K562 (cell line): ENCODE data around the gene TUBB2A. TPM values are rescaled to one million over a fixed set of nuclear protein-coding genes. Genes with fewer than 3 reads are reported as not detected.

ENCODE experiments used
- CEBPB ChIP-seq: fragments of 450-650 bp; IDR thresholded peaks from 2 replicates; pipeline ENCODE4 v1.6.1; 2016; ENCODE audit warnings: missing genetic modification characterization, missing compliant biosample characterization
- DIDO1 ChIP-seq: fragments of 450-650 bp; IDR thresholded peaks from 2 replicates; pipeline ENCODE4 v1.6.1; 2016; ENCODE audit warnings: low read depth, missing biosample characterization, missing genetic modification characterization
- HMG20A ChIP-seq: fragments of 450-650 bp; formaldehyde crosslinking; conservative IDR thresholded peaks from 2 replicates; pipeline ENCODE4 v1.4.0; 2020; ENCODE audit warnings: mild to moderate bottlenecking, mixed read lengths
- HNRNPK ChIP-seq: fragments of 200-400 bp; formaldehyde crosslinking; IDR thresholded peaks from one replicate; pipeline ENCODE4 v1.6.1; 2018; ENCODE audit warnings: mild to moderate bottlenecking, low read depth, low read length; ENCODE audit not compliant: poor library complexity, severe bottlenecking
- MBD2 ChIP-seq: sonication (generic); IDR thresholded peaks from 2 replicates; pipeline ENCODE4 v1.6.1; 2016; ENCODE audit warnings: low read depth, borderline replicate concordance
- MEIS2 ChIP-seq: fragments of 450-650 bp; IDR thresholded peaks from 2 replicates; pipeline ENCODE4 v1.6.1; 2014; ENCODE audit warnings: mild to moderate bottlenecking; ENCODE audit not compliant: partially characterized antibody
- MXI1 ChIP-seq: IDR thresholded peaks from 2 replicates; pipeline ENCODE4 v1.6.1; 2011; ENCODE audit warnings: low read depth, mild to moderate bottlenecking, improper control_type of control experiment, low read length
- PHTF2 ChIP-seq: fragments of 250-450 bp; sonication (Bioruptor Pico); IDR thresholded peaks from 2 replicates; pipeline ENCODE4 v1.5.0; 2021; ENCODE audit warnings: mild to moderate bottlenecking
- PTBP1 ChIP-seq: fragments of 200-400 bp; formaldehyde crosslinking; IDR thresholded peaks from 2 replicates; pipeline ENCODE4 v1.6.1; 2017; ENCODE audit warnings: low read depth, low read length
- SMARCC2 ChIP-seq: fragments of 450-650 bp; IDR thresholded peaks from 2 replicates; pipeline ENCODE4 v1.6.1; 2017; ENCODE audit warnings: antibody characterized with exemption, moderate library complexity, mild to moderate bottlenecking, low read depth
- SNRNP70 ChIP-seq: fragments of 200-400 bp; formaldehyde crosslinking; optimal IDR thresholded peaks from 2 replicates; pipeline ENCODE3; 2017; ENCODE audit warnings: low read depth, low read length
- TBL1XR1 ChIP-seq, 2 experiments: IDR thresholded peaks; 2 replicates each; pipeline ENCODE4 v1.6.1; 2012; ENCODE audit warnings: improper control_type of control experiment in 2 of 2, low read length in 2 of 2, mild to moderate bottlenecking in 1 of 2
- ZBTB17 ChIP-seq: fragments of 450-650 bp; formaldehyde crosslinking; IDR thresholded peaks from 2 replicates; pipeline ENCODE4 v1.4.0; 2020; ENCODE audit warnings: mild to moderate bottlenecking
- ZNF124 ChIP-seq: sonication (generic); formaldehyde crosslinking; IDR thresholded peaks from 2 replicates; pipeline ENCODE4 v1.8.1; 2022; ENCODE audit warnings: missing genetic modification reagents
- ZNF134 ChIP-seq: fragments of 250-450 bp; sonication (Bioruptor Pico); conservative IDR thresholded peaks from 2 replicates; pipeline ENCODE4 v1.4.0; 2020
- ZNF384 ChIP-seq: IDR thresholded peaks from 2 replicates; pipeline ENCODE4 v1.6.1; 2012; ENCODE audit warnings: low read depth, low read length, improper control_type of control experiment
- polyA plus RNA-seq, 8 experiments: library from polyadenylated mRNA; depleted of rRNA in 4 of 8; stranded (reverse) in 5 of 8; unstranded in 3 of 8; fragments of >200 nt; fragmentation: Nextera tagmentation in 2 of 8; fragmentation: Illumina TruSeq in 1 of 8; extraction: Ambion mirVana in 2 of 8; extraction: Trizol in 1 of 8; gene quantifications; 2 replicates each; pipeline versions ENCODE4 v1.2.1 to v1.2.3, GENCODE V29; 2011 to 2014; ENCODE audit warnings: inconsistent platforms in 1 of 8, missing spikeins in 1 of 8
- total RNA-seq, 7 experiments: library from RNA; depleted of rRNA in 6 of 7; stranded (reverse); fragments of >200 nt in 6 of 7; fragmentation: Illumina TruSeq in 2 of 7; extraction: Trizol in 2 of 7; gene quantifications; 2 replicates each; pipeline versions ENCODE4 v1.2.1 to v1.2.3, GENCODE V29; 2011 to 2021; ENCODE audit warnings: low replicate concordance in 1 of 7
- TF ChIP-seq, protein P1 (sequence below): fragments of 250-450 bp; sonication (Bioruptor Pico); IDR thresholded peaks from 2 replicates; pipeline ENCODE4 v1.5.0; 2020; ENCODE audit warnings: mild to moderate bottlenecking
- TF ChIP-seq, protein P2 (sequence below), 2 experiments: fragments of 450-650 bp in 1 of 2; sonication (generic) in 1 of 2; formaldehyde crosslinking; conservative IDR thresholded peaks; 2 replicates each; pipeline versions ENCODE4 v1.4.0 to v1.8.1; 2020 to 2022; ENCODE audit warnings: mild to moderate bottlenecking in 1 of 2, missing genetic modification reagents in 1 of 2
- TF ChIP-seq, protein P3 (sequence below): IDR thresholded peaks from 3 replicates; pipeline ENCODE4 v1.6.1; 2011; ENCODE audit warnings: borderline replicate concordance, mild to moderate bottlenecking; ENCODE audit not compliant: insufficient read length, insufficient read depth
- TF ChIP-seq, protein P4 (sequence below): fragments of 450-650 bp; IDR thresholded peaks from 2 replicates; pipeline ENCODE4 v1.6.1; 2016; ENCODE audit warnings: missing biosample characterization, missing genetic modification characterization
- TF ChIP-seq, protein P5 (sequence below): fragments of 250-450 bp; sonication (Bioruptor Pico); IDR thresholded peaks from 2 replicates; pipeline ENCODE4 v1.4.0; 2020; ENCODE audit warnings: mild to moderate bottlenecking, moderate library complexity, borderline replicate concordance

TUBB2A gene
- total and polyA plus RNA-seq, 9 of the 15 experiments (the other 6 are each of a cell fraction or from before 2014, with no cell fraction given): 3.6 to 92.1 (median 45.6) TPM

DNA sequence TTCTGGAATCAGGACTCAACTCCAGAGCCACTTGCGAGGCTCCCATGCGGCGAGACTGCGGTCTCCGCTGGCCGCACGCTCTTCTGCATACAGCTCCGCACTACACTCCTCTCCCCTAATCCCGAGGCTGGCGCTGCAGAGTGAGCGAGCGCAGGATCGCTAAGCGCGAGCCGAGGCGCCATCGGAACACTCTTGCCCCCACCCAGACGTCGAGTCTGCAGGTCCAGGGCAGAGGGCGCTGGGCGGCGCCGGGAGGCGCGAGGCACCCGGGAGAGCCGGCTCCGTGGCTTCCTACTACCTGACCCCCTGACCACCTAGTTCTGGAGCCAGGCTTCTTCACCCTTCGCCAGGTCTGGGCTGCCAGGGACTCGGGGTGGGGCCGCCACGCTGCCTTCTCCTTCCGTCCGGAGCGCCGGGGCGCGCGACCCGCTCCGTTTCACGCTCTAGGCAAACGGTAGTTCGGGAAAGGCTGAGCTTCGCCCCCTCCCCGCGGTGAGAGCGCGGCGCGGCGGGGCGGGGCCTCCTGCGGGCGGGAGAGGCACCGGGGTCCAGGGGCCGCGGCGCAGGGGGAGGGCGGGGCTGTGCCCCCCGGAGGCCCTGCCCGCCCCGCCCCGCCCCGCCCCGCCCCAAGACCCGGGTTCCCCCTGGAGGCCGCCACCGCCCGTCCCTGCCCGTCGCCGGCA, 5.4 kb upstream of the TUBB2A start (continued):
- TF ChIP-seq, protein P1, sequence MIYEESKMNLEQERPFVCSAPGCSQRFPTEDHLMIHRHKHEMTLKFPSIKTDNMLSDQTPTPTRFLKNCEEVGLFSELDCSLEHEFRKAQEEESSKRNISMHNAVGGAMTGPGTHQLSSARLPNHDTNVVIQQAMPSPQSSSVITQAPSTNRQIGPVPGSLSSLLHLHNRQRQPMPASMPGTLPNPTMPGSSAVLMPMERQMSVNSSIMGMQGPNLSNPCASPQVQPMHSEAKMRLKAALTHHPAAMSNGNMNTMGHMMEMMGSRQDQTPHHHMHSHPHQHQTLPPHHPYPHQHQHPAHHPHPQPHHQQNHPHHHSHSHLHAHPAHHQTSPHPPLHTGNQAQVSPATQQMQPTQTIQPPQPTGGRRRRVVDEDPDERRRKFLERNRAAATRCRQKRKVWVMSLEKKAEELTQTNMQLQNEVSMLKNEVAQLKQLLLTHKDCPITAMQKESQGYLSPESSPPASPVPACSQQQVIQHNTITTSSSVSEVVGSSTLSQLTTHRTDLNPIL (CRISPR knock-in tag): no peak
- TF ChIP-seq MBD2 (no peak), DIDO1 (tag) (no peak), SMARCC2 (no peak), PTBP1 (no peak), HNRNPK (no peak), PHTF2 (CRISPR knock-in tag) (0 out of 2 replicates have a peak, but pooled peaks have one; percentile 23), MXI1 (no peak), SNRNP70 (no peak), CEBPB (tag) (no peak), TBL1XR1 (IDR thresholded peaks at IDR 0.05; ENCODE audit: low read length in 2 of 2) (no peak), HMG20A (CRISPR knock-in tag) (peak; percentile 71; the same call in 1 of the 2 replicates), ZNF384 (no peak), ZNF124 (CRISPR knock-in tag) (no peak), ZNF134 (CRISPR knock-in tag) (no peak), MEIS2 (no peak), ZBTB17 (peak; percentile 98)
- TF ChIP-seq, protein P2, sequence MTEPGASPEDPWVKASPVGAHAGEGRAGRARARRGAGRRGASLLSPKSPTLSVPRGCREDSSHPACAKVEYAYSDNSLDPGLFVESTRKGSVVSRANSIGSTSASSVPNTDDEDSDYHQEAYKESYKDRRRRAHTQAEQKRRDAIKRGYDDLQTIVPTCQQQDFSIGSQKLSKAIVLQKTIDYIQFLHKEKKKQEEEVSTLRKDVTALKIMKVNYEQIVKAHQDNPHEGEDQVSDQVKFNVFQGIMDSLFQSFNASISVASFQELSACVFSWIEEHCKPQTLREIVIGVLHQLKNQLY (CRISPR knock-in tag; conservative IDR thresholded peaks at IDR 0.05): 0 out of 4 replicates have a peak, but pooled peaks of 1 of the 2 experiments have one; percentile 26
- TF ChIP-seq, protein P3, sequence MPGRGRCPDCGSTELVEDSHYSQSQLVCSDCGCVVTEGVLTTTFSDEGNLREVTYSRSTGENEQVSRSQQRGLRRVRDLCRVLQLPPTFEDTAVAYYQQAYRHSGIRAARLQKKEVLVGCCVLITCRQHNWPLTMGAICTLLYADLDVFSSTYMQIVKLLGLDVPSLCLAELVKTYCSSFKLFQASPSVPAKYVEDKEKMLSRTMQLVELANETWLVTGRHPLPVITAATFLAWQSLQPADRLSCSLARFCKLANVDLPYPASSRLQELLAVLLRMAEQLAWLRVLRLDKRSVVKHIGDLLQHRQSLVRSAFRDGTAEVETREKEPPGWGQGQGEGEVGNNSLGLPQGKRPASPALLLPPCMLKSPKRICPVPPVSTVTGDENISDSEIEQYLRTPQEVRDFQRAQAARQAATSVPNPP: no peak
- TF ChIP-seq, protein P4, sequence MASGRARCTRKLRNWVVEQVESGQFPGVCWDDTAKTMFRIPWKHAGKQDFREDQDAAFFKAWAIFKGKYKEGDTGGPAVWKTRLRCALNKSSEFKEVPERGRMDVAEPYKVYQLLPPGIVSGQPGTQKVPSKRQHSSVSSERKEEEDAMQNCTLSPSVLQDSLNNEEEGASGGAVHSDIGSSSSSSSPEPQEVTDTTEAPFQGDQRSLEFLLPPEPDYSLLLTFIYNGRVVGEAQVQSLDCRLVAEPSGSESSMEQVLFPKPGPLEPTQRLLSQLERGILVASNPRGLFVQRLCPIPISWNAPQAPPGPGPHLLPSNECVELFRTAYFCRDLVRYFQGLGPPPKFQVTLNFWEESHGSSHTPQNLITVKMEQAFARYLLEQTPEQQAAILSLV (tag): no peak
- TF ChIP-seq, protein P5, sequence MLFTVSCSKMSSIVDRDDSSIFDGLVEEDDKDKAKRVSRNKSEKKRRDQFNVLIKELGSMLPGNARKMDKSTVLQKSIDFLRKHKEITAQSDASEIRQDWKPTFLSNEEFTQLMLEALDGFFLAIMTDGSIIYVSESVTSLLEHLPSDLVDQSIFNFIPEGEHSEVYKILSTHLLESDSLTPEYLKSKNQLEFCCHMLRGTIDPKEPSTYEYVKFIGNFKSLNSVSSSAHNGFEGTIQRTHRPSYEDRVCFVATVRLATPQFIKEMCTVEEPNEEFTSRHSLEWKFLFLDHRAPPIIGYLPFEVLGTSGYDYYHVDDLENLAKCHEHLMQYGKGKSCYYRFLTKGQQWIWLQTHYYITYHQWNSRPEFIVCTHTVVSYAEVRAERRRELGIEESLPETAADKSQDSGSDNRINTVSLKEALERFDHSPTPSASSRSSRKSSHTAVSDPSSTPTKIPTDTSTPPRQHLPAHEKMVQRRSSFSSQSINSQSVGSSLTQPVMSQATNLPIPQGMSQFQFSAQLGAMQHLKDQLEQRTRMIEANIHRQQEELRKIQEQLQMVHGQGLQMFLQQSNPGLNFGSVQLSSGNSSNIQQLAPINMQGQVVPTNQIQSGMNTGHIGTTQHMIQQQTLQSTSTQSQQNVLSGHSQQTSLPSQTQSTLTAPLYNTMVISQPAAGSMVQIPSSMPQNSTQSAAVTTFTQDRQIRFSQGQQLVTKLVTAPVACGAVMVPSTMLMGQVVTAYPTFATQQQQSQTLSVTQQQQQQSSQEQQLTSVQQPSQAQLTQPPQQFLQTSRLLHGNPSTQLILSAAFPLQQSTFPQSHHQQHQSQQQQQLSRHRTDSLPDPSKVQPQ (CRISPR knock-in tag): no peak; the same call in 1 of the 2 replicates
